Measurements from ENCODE around the gene INCA1.

DNA sequence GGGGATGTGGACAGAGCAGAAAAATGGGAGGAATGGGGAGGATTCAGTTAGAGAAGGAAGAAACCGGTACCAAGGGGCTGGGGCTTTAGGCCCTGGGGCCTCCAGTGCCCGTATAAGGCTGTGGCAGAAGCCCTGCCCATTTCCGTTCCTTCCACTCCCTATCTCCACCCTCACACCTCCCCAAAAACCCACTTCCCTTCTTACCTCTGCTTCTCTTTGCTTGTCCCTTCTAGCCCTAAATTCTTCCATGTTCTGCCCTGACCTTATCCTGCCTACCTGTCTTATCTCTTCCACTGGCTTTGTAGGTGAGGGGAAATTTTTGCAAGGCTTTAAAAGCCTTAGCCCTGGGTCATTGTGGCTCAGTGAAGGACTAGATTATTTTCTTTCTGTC is 53.2 kb downstream of the INCA1 start:
- TF ChIP-seq, protein P1, sequence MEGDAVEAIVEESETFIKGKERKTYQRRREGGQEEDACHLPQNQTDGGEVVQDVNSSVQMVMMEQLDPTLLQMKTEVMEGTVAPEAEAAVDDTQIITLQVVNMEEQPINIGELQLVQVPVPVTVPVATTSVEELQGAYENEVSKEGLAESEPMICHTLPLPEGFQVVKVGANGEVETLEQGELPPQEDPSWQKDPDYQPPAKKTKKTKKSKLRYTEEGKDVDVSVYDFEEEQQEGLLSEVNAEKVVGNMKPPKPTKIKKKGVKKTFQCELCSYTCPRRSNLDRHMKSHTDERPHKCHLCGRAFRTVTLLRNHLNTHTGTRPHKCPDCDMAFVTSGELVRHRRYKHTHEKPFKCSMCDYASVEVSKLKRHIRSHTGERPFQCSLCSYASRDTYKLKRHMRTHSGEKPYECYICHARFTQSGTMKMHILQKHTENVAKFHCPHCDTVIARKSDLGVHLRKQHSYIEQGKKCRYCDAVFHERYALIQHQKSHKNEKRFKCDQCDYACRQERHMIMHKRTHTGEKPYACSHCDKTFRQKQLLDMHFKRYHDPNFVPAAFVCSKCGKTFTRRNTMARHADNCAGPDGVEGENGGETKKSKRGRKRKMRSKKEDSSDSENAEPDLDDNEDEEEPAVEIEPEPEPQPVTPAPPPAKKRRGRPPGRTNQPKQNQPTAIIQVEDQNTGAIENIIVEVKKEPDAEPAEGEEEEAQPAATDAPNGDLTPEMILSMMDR (IDR thresholded peaks at IDR 0.05; ENCODE audit: insufficient read depth, low read length, poor library complexity, severe bottlenecking), result no peak
- no peak for TF ChIP-seq EZH2phosphoT487 (conservative IDR thresholded peaks at IDR 0.05; ENCODE audit: low read length)
